Activated naive CD4-positive, alpha-beta T cell treated with anti-CD3 and anti-CD28 coated beads for 36 hours (primary cell): ENCODE measurements around the gene CALCOCO1. TPM values are rescaled to one million over a fixed set of nuclear protein-coding genes. Genes with fewer than 3 reads are reported as not detected.
"Not testable (repeated sequence)": the region's sequence is repeated elsewhere in the genome, so short reads cannot be mapped to it uniquely, and the experiment has no call there.

Source experiments
- CTCF ChIA-PET: fragments of 350-600 bp; sonication (Branson Sonifier 250); formaldehyde crosslinking; loops from one replicate; lab custom pipeline; 2021; ENCODE audit warnings: antibody characterized with exemption; lab: Charles Lee
- DNase-seq: peaks from one replicate; pipeline ENCODE4 v3.0.0-alpha.2; 2020
- H3K27ac Mint-ChIP-seq: one replicate; pipeline ENCODE4 v1.8.0; 2021; ENCODE audit warnings: mild to moderate bottlenecking, mixed read lengths
- H3K27me3 Mint-ChIP-seq: one replicate; pipeline ENCODE4 v1.8.0; 2021; ENCODE audit warnings: low read depth, mixed read lengths
- H3K36me3 Mint-ChIP-seq: one replicate; pipeline ENCODE4 v1.8.0; 2021; ENCODE audit warnings: low read depth, mixed read lengths
- H3K4me1 Mint-ChIP-seq: one replicate; pipeline ENCODE4 v1.8.0; 2021; ENCODE audit warnings: low read depth, mixed read lengths
- H3K4me3 Mint-ChIP-seq: one replicate; pipeline ENCODE4 v1.8.0; 2021; ENCODE audit warnings: mild to moderate bottlenecking, moderate library complexity, mixed read lengths
- H3K9me3 Mint-ChIP-seq: one replicate; pipeline ENCODE4 v1.8.0; 2021; ENCODE audit warnings: mixed read lengths
- intact Hi-C: fragments of 100-400 bp; cut with micrococcal nuclease; formaldehyde crosslinking; loops from one replicate; pipeline ENCODE4 v1.15.1; 2023
- total RNA-seq, 2 experiments: library from RNA; stranded (reverse); gene quantifications; one replicate each; pipeline ENCODE4 v1.2.3, GENCODE V29; 2021

Gene CALCOCO1
- total RNA-seq, 2 experiments from 2014 or later: 8.1 to 8.3 TPM

GRCh38 chr12:53728206-53728605, 954 bp upstream of the CALCOCO1 start:
- Mint-ChIP-seq H3K4me3 (peak overlapping the region; percentile 92), H3K36me3 (no peaks in the 10 kb centered on the region), H3K27ac (peak overlapping the region; percentile 87), H3K9me3 (no peaks in the 10 kb centered on the region), H3K4me1 (peaks cover 16% of the 10 kb centered on the region), H3K27me3 (no peaks in the 10 kb centered on the region)
- no peak for DNase-seq
- intact Hi-C loops: loop anchor here (5.0 kb wide), 2 partner anchors 431 to 506 kb away; partner anchors contain the start of genes MYG1 and PFDN5
- CTCF ChIA-PET: interaction anchor here (1.4 to 13.6 kb wide), 3 partner anchors 17 to 53 kb away, joined by 4 to 231 read pairs (median 9); partner anchors contain the start of gene ATP5MC2

- H3K36me3 Mint-ChIP-seq: no peaks in the 10 kb centered on the region
- no peaks in the 10 kb centered on the region for H3K9me3 Mint-ChIP-seq
- no peak for DNase-seq
- H3K27me3 Mint-ChIP-seq: no peaks in the 10 kb centered on the region
- peak overlapping the region; percentile 87 for H3K27ac Mint-ChIP-seq
- CTCF ChIA-PET: interaction anchor here (0.7 to 13.6 kb wide), 2 partner anchors 18 to 25 kb away, joined by 4 to 231 read pairs; no protein-coding TSS in a partner anchor
- H3K4me3 Mint-ChIP-seq: peak overlapping the region; percentile 92
- H3K4me1 Mint-ChIP-seq: peaks cover 16% of the 10 kb centered on the region
- intact Hi-C loops: loop anchor here (1.0 to 5.0 kb wide), 10 partner anchors 16 to 721 kb away; partner anchors contain the start of genes ATF7, ATP5MC2, COPZ1 and EIF4B
These were observed 324 bp downstream of the CALCOCO1 start for GRCh38 chr12:53726946-53727309.

GRCh38 chr12:53726341-53726740, 911 bp downstream of the CALCOCO1 start:
- Mint-ChIP-seq H3K4me1 (peaks cover 16% of the 10 kb centered on the region), H3K9me3 (no peaks in the 10 kb centered on the region), H3K27me3 (no peaks in the 10 kb centered on the region), H3K27ac (no peak overlapping the region), H3K4me3 (peak overlapping the region; percentile 92), H3K36me3 (no peaks in the 10 kb centered on the region)
- DNase-seq: no peak
- intact Hi-C loops: loop anchor here (2.0 to 5.0 kb wide), 3 partner anchors 429 to 648 kb away; partner anchors contain the start of genes MYG1, PFDN5 and SPRYD3
- CTCF ChIA-PET: interaction anchor here (0.7 to 13.6 kb wide), 2 partner anchors 19 to 24 kb away, joined by 4 to 231 read pairs; no protein-coding TSS in a partner anchor

GRCh38 chr12:53725824-53726223, 1.4 kb downstream of the CALCOCO1 start:
- no peaks in the 10 kb centered on the region for H3K36me3 Mint-ChIP-seq
- H3K27ac Mint-ChIP-seq: no peak overlapping the region
- peaks cover 16% of the 10 kb centered on the region for H3K4me1 Mint-ChIP-seq
- CTCF ChIA-PET: interaction anchor here (0.9 to 13.6 kb wide), 2 partner anchors 14 to 19 kb away, joined by 3 to 231 read pairs; no protein-coding TSS in a partner anchor
- no peaks in the 10 kb centered on the region for H3K9me3 Mint-ChIP-seq
- peak overlapping the region; percentile 92 for H3K4me3 Mint-ChIP-seq
- intact Hi-C loops: loop anchor here (2.0 to 5.0 kb wide), 3 partner anchors 429 to 647 kb away; partner anchors contain the start of genes MYG1, PFDN5 and SPRYD3
- H3K27me3 Mint-ChIP-seq: no peaks in the 10 kb centered on the region
- no peak for DNase-seq

GRCh38 chr12:53722450-53723041, 4.7 kb downstream of the CALCOCO1 start:
- Mint-ChIP-seq H3K9me3 (no peaks in the 10 kb centered on the region), H3K4me3 (no peak overlapping the region), H3K27ac (no peak overlapping the region), H3K27me3 (no peaks in the 10 kb centered on the region), H3K36me3 (peaks cover 2% of the 10 kb centered on the region), H3K4me1 (peaks cover 14% of the 10 kb centered on the region)
- no peak for DNase-seq
- intact Hi-C loops: no loop called here
- CTCF ChIA-PET: interaction anchor here (1.1 to 4.3 kb wide), 5 partner anchors 8 to 46 kb away, joined by 3 to 26 read pairs (median 3); partner anchors contain the start of gene ATP5MC2

GRCh38 chr12:53720946-53721345, 6.3 kb downstream of the CALCOCO1 start:
- Mint-ChIP-seq H3K4me1 (peaks cover 2% of the 10 kb centered on the region), H3K9me3 (no peaks in the 10 kb centered on the region), H3K27me3 (no peaks in the 10 kb centered on the region), H3K27ac (no peak overlapping the region), H3K36me3 (peaks cover 5% of the 10 kb centered on the region), H3K4me3 (no peak overlapping the region)
- CTCF ChIA-PET: interaction anchor here (1.2 to 4.3 kb wide), 2 partner anchors 19 to 26 kb away, joined by 5 to 26 read pairs; no protein-coding TSS in a partner anchor
- DNase-seq: no peak
- intact Hi-C loops: no loop called here

- no peak for DNase-seq
- CTCF ChIA-PET: interaction anchor here (0.6 to 1.3 kb wide), 7 partner anchors 11 to 40 kb away, joined by 3 to 6 read pairs (median 3); no protein-coding TSS in a partner anchor
- no peak overlapping the region for H3K4me3 Mint-ChIP-seq
- no peaks in the 10 kb centered on the region for H3K4me1 Mint-ChIP-seq
- intact Hi-C loops: no loop called here
- H3K27me3 Mint-ChIP-seq: no peaks in the 10 kb centered on the region
- peaks cover 5% of the 10 kb centered on the region for H3K36me3 Mint-ChIP-seq
- H3K9me3 Mint-ChIP-seq: no peaks in the 10 kb centered on the region
- H3K27ac Mint-ChIP-seq: no peak overlapping the region
These were observed 7.6 kb downstream of the CALCOCO1 start for GRCh38 chr12:53719649-53720048.

- H3K36me3 Mint-ChIP-seq, H3K27ac Mint-ChIP-seq, DNase-seq, H3K4me3 Mint-ChIP-seq, H3K9me3 Mint-ChIP-seq, H3K27me3 Mint-ChIP-seq, H3K4me1 Mint-ChIP-seq, intact Hi-C loops: not testable (repeated sequence)
- CTCF ChIA-PET: interaction anchor here (1.1 to 1.3 kb wide), 4 partner anchors 12 to 27 kb away, joined by 3 to 6 read pairs (median 3); no protein-coding TSS in a partner anchor
These were observed 8.7 kb downstream of the CALCOCO1 start for GRCh38 chr12:53718567-53718966.

- CTCF ChIA-PET: interaction anchor here (1.0 to 4.5 kb wide), 3 partner anchors 15 to 29 kb away, joined by 3 to 40 read pairs (median 4); no protein-coding TSS in a partner anchor
- no peaks in the 10 kb centered on the region for H3K4me1 Mint-ChIP-seq
- no peak overlapping the region for H3K4me3 Mint-ChIP-seq
- intact Hi-C loops: no loop called here
- H3K27me3 Mint-ChIP-seq: no peaks in the 10 kb centered on the region
- no peak overlapping the region for H3K27ac Mint-ChIP-seq
- peaks cover 5% of the 10 kb centered on the region for H3K36me3 Mint-ChIP-seq
- no peak for DNase-seq
- no peaks in the 10 kb centered on the region for H3K9me3 Mint-ChIP-seq
These were observed 9.9 kb downstream of the CALCOCO1 start for GRCh38 chr12:53717319-53717718.

GRCh38 chr12:53714004-53714403, 13.2 kb downstream of the CALCOCO1 start:
- intact Hi-C loops: no loop called here
- no peak overlapping the region for H3K27ac Mint-ChIP-seq
- H3K4me1 Mint-ChIP-seq: no peaks in the 10 kb centered on the region
- DNase-seq: no peak
- H3K4me3 Mint-ChIP-seq: no peak overlapping the region
- no peaks in the 10 kb centered on the region for H3K9me3 Mint-ChIP-seq
- CTCF ChIA-PET: interaction anchor here (0.5 to 4.5 kb wide), 5 partner anchors 12 to 273 kb away, joined by 3 to 40 read pairs (median 5); no protein-coding TSS in a partner anchor
- no peaks in the 10 kb centered on the region for H3K27me3 Mint-ChIP-seq
- H3K36me3 Mint-ChIP-seq: peaks cover 3% of the 10 kb centered on the region

GRCh38 chr12:53713516-53713915, 13.7 kb downstream of the CALCOCO1 start:
- Mint-ChIP-seq H3K36me3 (peaks cover 3% of the 10 kb centered on the region), H3K4me3 (no peak overlapping the region), H3K4me1 (no peaks in the 10 kb centered on the region), H3K9me3 (no peaks in the 10 kb centered on the region), H3K27ac (no peak overlapping the region), H3K27me3 (no peaks in the 10 kb centered on the region)
- intact Hi-C loops: no loop called here
- no peak for DNase-seq
- CTCF ChIA-PET: interaction anchor here (0.5 to 4.5 kb wide), 5 partner anchors 12 to 273 kb away, joined by 3 to 40 read pairs (median 5); no protein-coding TSS in a partner anchor

- peaks cover 3% of the 10 kb centered on the region for H3K36me3 Mint-ChIP-seq
These were observed 15.1 kb downstream of the CALCOCO1 start for GRCh38 chr12:53712059-53712643.

More at GRCh38 chr12:53712059-53712643, 15.1 kb downstream of the CALCOCO1 start:
- peaks cover 3% of the 10 kb centered on the region for H3K27me3 Mint-ChIP-seq
- CTCF ChIA-PET: no interaction called here
- H3K4me1 Mint-ChIP-seq: no peaks in the 10 kb centered on the region
- intact Hi-C loops: no loop called here
- no peak overlapping the region for H3K4me3 Mint-ChIP-seq
- no peak for DNase-seq
- H3K27ac Mint-ChIP-seq: no peak overlapping the region
- H3K9me3 Mint-ChIP-seq: no peaks in the 10 kb centered on the region
